GM12892 (cell line): ENCODE measurements around the gene ZNF580.

Experiments
- POLR2A ChIP-seq: IDR thresholded peaks from 2 replicates; pipeline ENCODE4 v1.6.1; 2011; ENCODE audit warnings: low read depth, low read length, control low read depth
- TAF1 ChIP-seq: IDR thresholded peaks from 2 replicates; pipeline ENCODE4 v1.6.1; 2011; ENCODE audit warnings: low read depth, mild to moderate bottlenecking, control low read depth, low read length, borderline replicate concordance

GRCh38 chr19:55668603-55669348 is 28.0 kb downstream of the ZNF580 start:
- no peak for TF ChIP-seq TAF1
- TF ChIP-seq POLR2A: 0 out of 2 replicates have a peak, but pooled peaks have one; percentile 9
